Neural progenitor cell (in vitro differentiated cells): ENCODE results near the gene NLK. TPM values are rescaled to one million over a fixed set of nuclear protein-coding genes. Genes with fewer than 3 reads are reported as not detected.

Experiments used
- DNase-seq: peaks from one replicate; pipeline ENCODE4 v3.0.0-alpha.2; 2016; ENCODE audit warnings: low spot score
- H2AFZ ChIP-seq: fragments of 200-600 bp; sonication (generic); replicated peaks from 2 replicates; pipeline ENCODE4 v1.6.1; 2016; ENCODE audit warnings: antibody characterized with exemption
- H3F3A ChIP-seq: fragments of 200-600 bp; sonication (generic); 2 replicates; pipeline ENCODE4 v1.6.1; 2016; ENCODE audit warnings: antibody characterized with exemption, low read depth
- H3K27ac ChIP-seq: fragments of 200-600 bp; sonication (generic); 2 replicates; pipeline ENCODE4 v1.5.1; 2016; ENCODE audit warnings: mild to moderate bottlenecking
- H3K27me3 ChIP-seq: fragments of 200-600 bp; sonication (generic); 2 replicates; pipeline ENCODE4 v1.6.1; 2016; ENCODE audit warnings: mild to moderate bottlenecking, moderate library complexity
- H3K36me3 ChIP-seq: fragments of 200-600 bp; sonication (generic); 2 replicates; pipeline ENCODE4 v1.5.1; 2016
- H3K4me1 ChIP-seq: fragments of 200-600 bp; sonication (generic); 2 replicates; pipeline ENCODE4 v1.6.1; 2016; ENCODE audit warnings: mixed run types
- H3K4me2 ChIP-seq: fragments of 200-600 bp; sonication (generic); 2 replicates; pipeline ENCODE4 v1.6.1; 2016
- H3K4me3 ChIP-seq: fragments of 200-600 bp; sonication (generic); 2 replicates; pipeline ENCODE4 v1.5.1; 2016
- H3K79me2 ChIP-seq: fragments of 200-600 bp; sonication (generic); 2 replicates; pipeline ENCODE4 v1.6.1; 2016; ENCODE audit warnings: low read depth
- H3K9ac ChIP-seq: fragments of 200-600 bp; sonication (generic); 2 replicates; pipeline ENCODE4 v1.6.1; 2016
- H3K9me3 ChIP-seq: fragments of 200-600 bp; sonication (generic); 2 replicates; pipeline ENCODE4 v1.5.1; 2016; ENCODE audit warnings: low read depth
- H4K20me1 ChIP-seq: fragments of 200-600 bp; sonication (generic); 2 replicates; pipeline ENCODE4 v1.6.1; 2016; ENCODE audit warnings: low read depth
- H3K27ac Mint-ChIP-seq: 3 replicates; pipeline ENCODE4 v1.8.0; 2021; ENCODE audit warnings: mixed read lengths
- H3K27me3 Mint-ChIP-seq: 2 replicates; pipeline ENCODE4 v1.8.0; 2022; ENCODE audit warnings: low read depth, mild to moderate bottlenecking, inconsistent platforms, moderate library complexity, mixed read lengths; ENCODE audit not compliant: insufficient read depth
- H3K36me3 Mint-ChIP-seq: 3 replicates; pipeline ENCODE4 v1.8.0; 2021; ENCODE audit warnings: mixed read lengths
- H3K4me1 Mint-ChIP-seq: 3 replicates; pipeline ENCODE4 v1.8.0; 2021; ENCODE audit warnings: mixed read lengths
- H3K4me3 Mint-ChIP-seq: 3 replicates; pipeline ENCODE4 v1.8.0; 2021; ENCODE audit warnings: mild to moderate bottlenecking, moderate library complexity, mixed read lengths
- H3K9me3 Mint-ChIP-seq: 3 replicates; pipeline ENCODE4 v1.8.0; 2020; ENCODE audit warnings: mixed read lengths
- EZH2 ChIP-seq: fragments of 200-600 bp; sonication (generic); IDR thresholded peaks from 2 replicates; pipeline ENCODE4 v1.6.1; 2017; ENCODE audit warnings: antibody characterized with exemption, mild to moderate bottlenecking, moderate library complexity
- EZH2phosphoT487 ChIP-seq: fragments of 200-600 bp; sonication (generic); IDR thresholded peaks from 2 replicates; pipeline ENCODE4 v1.6.1; 2017; ENCODE audit warnings: antibody characterized with exemption
- total RNA-seq: library from RNA; depleted of rRNA; stranded (reverse); fragments of >200 nt; gene quantifications from 2 replicates; pipeline ENCODE4 v1.2.3, GENCODE V29; 2015; ENCODE audit warnings: low replicate concordance
- TF ChIP-seq, protein P1 (sequence below): fragments of 200-600 bp; sonication (generic); IDR thresholded peaks from 2 replicates; pipeline ENCODE4 v1.5.1; 2017; ENCODE audit warnings: antibody characterized with exemption, mild to moderate bottlenecking

The NLK gene
- total RNA-seq, 1 donor from 2014 or later = 61.7 TPM

DNA sequence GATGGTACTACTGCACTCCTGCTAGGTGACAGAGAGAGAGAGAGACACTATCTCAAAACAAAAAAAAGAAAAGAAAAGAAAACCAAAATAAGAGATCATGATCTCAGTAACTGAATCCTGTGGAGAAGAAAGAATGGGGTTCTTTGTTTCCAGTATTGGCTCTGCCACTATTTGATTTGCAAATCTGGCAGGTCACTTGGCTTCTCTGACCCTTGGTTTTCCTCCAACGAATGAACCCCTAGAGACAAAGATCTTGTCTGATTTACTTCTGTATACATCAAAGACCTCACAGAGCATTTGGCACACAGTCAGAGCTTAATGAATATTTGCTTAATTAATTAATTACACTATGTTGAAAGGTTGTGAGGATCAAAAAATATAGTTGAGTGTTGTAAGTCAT is 47.9 kb upstream of the NLK start:
- H3K27ac Mint-ChIP-seq = no peak overlapping the region
- H3K36me3 Mint-ChIP-seq = no peaks in the 10 kb centered on the region
- Histone ChIP-seq H3K4me3 (no peak overlapping the region), H3K4me1 (peaks cover 14% of the 10 kb centered on the region), H3K4me2 (no peak overlapping the region), H3K27ac (no peak overlapping the region), H3K9me3 (no peaks in the 10 kb centered on the region), H4K20me1 (no peaks in the 10 kb centered on the region), H3F3A (no peaks in the 10 kb centered on the region), H3K36me3 (no peaks in the 10 kb centered on the region), H3K9ac (no peak overlapping the region), H3K79me2 (no peaks in the 10 kb centered on the region), H2AFZ (no peak overlapping the region), H3K27me3 (no peaks in the 10 kb centered on the region)
- peaks cover 2% of the 10 kb centered on the region for H3K27me3 Mint-ChIP-seq
- TF ChIP-seq, protein P1, sequence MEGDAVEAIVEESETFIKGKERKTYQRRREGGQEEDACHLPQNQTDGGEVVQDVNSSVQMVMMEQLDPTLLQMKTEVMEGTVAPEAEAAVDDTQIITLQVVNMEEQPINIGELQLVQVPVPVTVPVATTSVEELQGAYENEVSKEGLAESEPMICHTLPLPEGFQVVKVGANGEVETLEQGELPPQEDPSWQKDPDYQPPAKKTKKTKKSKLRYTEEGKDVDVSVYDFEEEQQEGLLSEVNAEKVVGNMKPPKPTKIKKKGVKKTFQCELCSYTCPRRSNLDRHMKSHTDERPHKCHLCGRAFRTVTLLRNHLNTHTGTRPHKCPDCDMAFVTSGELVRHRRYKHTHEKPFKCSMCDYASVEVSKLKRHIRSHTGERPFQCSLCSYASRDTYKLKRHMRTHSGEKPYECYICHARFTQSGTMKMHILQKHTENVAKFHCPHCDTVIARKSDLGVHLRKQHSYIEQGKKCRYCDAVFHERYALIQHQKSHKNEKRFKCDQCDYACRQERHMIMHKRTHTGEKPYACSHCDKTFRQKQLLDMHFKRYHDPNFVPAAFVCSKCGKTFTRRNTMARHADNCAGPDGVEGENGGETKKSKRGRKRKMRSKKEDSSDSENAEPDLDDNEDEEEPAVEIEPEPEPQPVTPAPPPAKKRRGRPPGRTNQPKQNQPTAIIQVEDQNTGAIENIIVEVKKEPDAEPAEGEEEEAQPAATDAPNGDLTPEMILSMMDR = no peak
- TF ChIP-seq EZH2 (no peak), EZH2phosphoT487 (no peak)
- no peak overlapping the region for H3K4me3 Mint-ChIP-seq
- DNase-seq = no peak
- peaks cover 6% of the 10 kb centered on the region for H3K4me1 Mint-ChIP-seq
- no peaks in the 10 kb centered on the region for H3K9me3 Mint-ChIP-seq

DNA sequence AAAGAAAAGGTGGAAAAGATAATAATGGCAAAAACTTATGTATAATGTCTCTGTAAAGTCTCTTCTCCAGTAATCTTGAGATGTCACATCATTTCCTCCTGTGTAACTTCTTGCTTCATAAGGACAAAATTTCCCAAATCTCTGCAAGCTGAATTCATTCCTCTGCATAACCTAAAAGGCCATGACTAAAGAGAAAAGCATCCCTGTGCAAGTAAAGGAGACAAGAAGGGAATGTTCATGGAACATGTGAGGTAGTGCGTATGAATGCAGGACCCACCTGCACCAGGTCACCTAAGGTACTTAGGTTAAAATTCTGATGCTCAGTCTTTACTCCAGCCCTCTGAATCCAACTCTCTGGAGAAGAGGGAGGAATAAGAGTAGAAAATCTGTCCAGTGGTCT is 46.9 kb upstream of the NLK start:
- Histone ChIP-seq H3K79me2 (no peaks in the 10 kb centered on the region), H3K9me3 (no peaks in the 10 kb centered on the region), H3K4me3 (no peak overlapping the region), H3K36me3 (no peaks in the 10 kb centered on the region), H3F3A (no peaks in the 10 kb centered on the region), H3K27ac (no peak overlapping the region), H3K9ac (no peak overlapping the region), H3K4me2 (no peak overlapping the region), H3K27me3 (no peaks in the 10 kb centered on the region), H2AFZ (no peak overlapping the region), H4K20me1 (no peaks in the 10 kb centered on the region), H3K4me1 (peaks cover 14% of the 10 kb centered on the region)
- DNase-seq = no peak
- Mint-ChIP-seq H3K4me3 (no peak overlapping the region), H3K9me3 (no peaks in the 10 kb centered on the region), H3K27me3 (peaks cover 4% of the 10 kb centered on the region), H3K4me1 (peaks cover 6% of the 10 kb centered on the region), H3K27ac (no peak overlapping the region), H3K36me3 (no peaks in the 10 kb centered on the region)
- no peak for TF ChIP-seq EZH2
- TF ChIP-seq, protein P1 = no peak
- TF ChIP-seq EZH2phosphoT487 = no peak

DNA sequence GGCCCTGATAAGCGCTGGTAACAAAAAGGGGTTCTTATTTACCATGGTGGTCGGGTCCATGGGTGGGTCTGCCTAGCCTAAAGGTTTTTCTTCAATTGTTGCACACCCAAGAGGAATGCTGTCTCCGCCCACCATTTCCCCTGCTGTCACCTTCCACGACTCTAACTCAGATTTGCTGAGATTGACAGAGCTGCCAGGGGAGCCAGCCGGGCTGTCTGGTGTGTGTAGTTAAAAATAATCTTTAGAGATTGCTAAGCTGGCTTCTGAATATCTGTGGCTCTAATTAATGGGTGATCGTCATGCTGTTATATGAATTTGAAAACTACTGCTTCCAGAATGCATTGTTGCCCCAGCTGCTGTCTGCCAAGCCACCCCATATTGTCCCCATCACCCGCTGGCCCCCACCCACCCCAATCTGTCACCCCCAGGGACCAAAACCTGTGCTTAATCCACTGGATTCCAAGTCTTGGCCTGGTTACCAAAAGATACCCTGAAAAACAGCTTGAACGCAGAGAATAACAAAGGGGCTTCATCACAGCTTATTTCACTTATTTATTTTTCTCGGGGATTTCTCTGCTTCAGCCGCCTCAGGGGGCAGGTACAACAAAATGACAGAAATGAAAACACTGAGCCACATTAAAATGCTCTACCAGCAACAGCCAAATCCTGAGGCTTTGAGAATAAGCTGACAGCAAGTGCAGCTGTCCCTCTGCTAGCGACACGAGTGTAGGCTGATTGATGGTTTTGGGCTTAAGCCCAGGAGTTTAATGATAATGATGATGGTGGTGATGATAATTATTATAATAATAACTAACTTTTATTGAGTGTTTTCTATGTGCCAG is 46.1 kb upstream of the NLK start:
- no peaks in the 10 kb centered on the region for H3K79me2 ChIP-seq
- no peak overlapping the region for H3K4me2 ChIP-seq
- Mint-ChIP-seq H3K4me1 (peaks cover 6% of the 10 kb centered on the region), H3K36me3 (no peaks in the 10 kb centered on the region), H3K9me3 (no peaks in the 10 kb centered on the region), H3K27ac (no peak overlapping the region), H3K27me3 (peaks cover 6% of the 10 kb centered on the region), H3K4me3 (no peak overlapping the region)
- no peak overlapping the region for H2AFZ ChIP-seq
- peaks cover 14% of the 10 kb centered on the region for H3K4me1 ChIP-seq
- H4K20me1 ChIP-seq = no peaks in the 10 kb centered on the region
- no peaks in the 10 kb centered on the region for H3K27me3 ChIP-seq
- H3K9me3 ChIP-seq = no peaks in the 10 kb centered on the region
- TF ChIP-seq EZH2 = no peak
- TF ChIP-seq EZH2phosphoT487 = no peak
- TF ChIP-seq, protein P1 = no peak
- no peak for DNase-seq
- no peaks in the 10 kb centered on the region for H3F3A ChIP-seq
- no peak overlapping the region for H3K27ac ChIP-seq
- no peak overlapping the region for H3K4me3 ChIP-seq
- no peaks in the 10 kb centered on the region for H3K36me3 ChIP-seq
- H3K9ac ChIP-seq = no peak overlapping the region
